ENCODE measurements around the gene BTBD1.
A peak's percentile ranks its signal among the peaks of the same experiment; 100 is the strongest.

The BTBD1 gene

GRCh38 chr15:83064859-83065258 is 2.2 kb downstream of the BTBD1 start:
- Histone ChIP-seq H3K4me3 (ENCODE audit: low read depth, low read length) (no peak overlapping the region), H2BK5ac (ENCODE audit: low read depth, low read length, poor library complexity) (no peak overlapping the region), H3K9ac (ENCODE audit: low read length) (no peak overlapping the region), H2AK5ac (ENCODE audit: low read length) (no peak overlapping the region), H3K4me1 (ENCODE audit: control insufficient read depth in 1 of 2, insufficient read depth in 2 of 2, low read length in 2 of 2) (peaks cover 3 to 8% of the 10 kb centered on the region in 2 experiments), H4K12ac (ENCODE audit: low read depth, low read length) (no peak overlapping the region), H4K8ac (ENCODE audit: low read depth, low read length) (no peak overlapping the region), H3K14ac (ENCODE audit: low read length) (no peak overlapping the region), H2BK12ac (ENCODE audit: low read length) (no peak overlapping the region), H2BK120ac (ENCODE audit: insufficient read depth, low read length, poor library complexity) (no peak overlapping the region), H3K4ac (ENCODE audit: low read depth, low read length) (no peak overlapping the region), H3K36me3 (ENCODE audit: control insufficient read depth in 1 of 2, insufficient read depth in 2 of 2, low read length in 2 of 2) (peaks cover 0 to 2% of the 10 kb centered on the region in 2 experiments), H3K18ac (ENCODE audit: low read length) (no peak overlapping the region), H3K23ac (ENCODE audit: low read length) (no peak overlapping the region), H2AFZ (ENCODE audit: insufficient read depth, low read length, poor library complexity) (no peak overlapping the region), H3K79me2 (ENCODE audit: control insufficient read depth, insufficient read depth, low read length, poor library complexity) (peaks cover 9% of the 10 kb centered on the region), H3K79me1 (ENCODE audit: low read length) (peaks cover 12% of the 10 kb centered on the region), H3K9me3 (ENCODE audit: insufficient read depth, low read depth, low read length) (no peaks in the 10 kb centered on the region), H3K27me3 (ENCODE audit: insufficient read depth, low read length) (no peaks in the 10 kb centered on the region), H3K27ac (ENCODE audit: low read depth, low read length) (no peak overlapping the region), H3K4me2 (ENCODE audit: low read length) (no peak overlapping the region), H4K91ac (ENCODE audit: low read depth, low read length) (no peak overlapping the region)
- DNase-seq, result peak in 1 of 2 donors; percentile 28
- no CpG with 5 or more reads among the region's 4 CpGs for WGBS (ENCODE audit: extremely low coverage, insufficient coverage, insufficient read length)

GRCh38 chr15:83063551-83063950 is 3.5 kb downstream of the BTBD1 start:
- Histone ChIP-seq H3K9ac (ENCODE audit: low read length) (no peak overlapping the region), H3K4me3 (ENCODE audit: low read depth, low read length) (no peak overlapping the region), H3K4me2 (ENCODE audit: low read length) (no peak overlapping the region), H3K79me1 (ENCODE audit: low read length) (peaks cover 12% of the 10 kb centered on the region), H4K8ac (ENCODE audit: low read depth, low read length) (no peak overlapping the region), H2BK5ac (ENCODE audit: low read depth, low read length, poor library complexity) (no peak overlapping the region), H4K12ac (ENCODE audit: low read depth, low read length) (no peak overlapping the region), H3K4me1 (ENCODE audit: control insufficient read depth in 1 of 2, insufficient read depth in 2 of 2, low read length in 2 of 2) (peaks cover 3 to 8% of the 10 kb centered on the region in 2 experiments), H2BK120ac (ENCODE audit: insufficient read depth, low read length, poor library complexity) (no peak overlapping the region), H4K91ac (ENCODE audit: low read depth, low read length) (no peak overlapping the region), H3K4ac (ENCODE audit: low read depth, low read length) (no peak overlapping the region), H3K36me3 (ENCODE audit: control insufficient read depth in 1 of 2, insufficient read depth in 2 of 2, low read length in 2 of 2) (peaks cover 0 to 2% of the 10 kb centered on the region in 2 experiments), H3K27me3 (ENCODE audit: insufficient read depth, low read length) (no peaks in the 10 kb centered on the region), H2BK12ac (ENCODE audit: low read length) (no peak overlapping the region), H3K79me2 (ENCODE audit: control insufficient read depth, insufficient read depth, low read length, poor library complexity) (peaks cover 9% of the 10 kb centered on the region), H3K14ac (ENCODE audit: low read length) (no peak overlapping the region), H3K18ac (ENCODE audit: low read length) (no peak overlapping the region), H2AK5ac (ENCODE audit: low read length) (no peak overlapping the region), H3K23ac (ENCODE audit: low read length) (no peak overlapping the region), H3K27ac (ENCODE audit: low read depth, low read length) (no peak overlapping the region), H3K9me3 (ENCODE audit: insufficient read depth, low read depth, low read length) (no peaks in the 10 kb centered on the region), H2AFZ (ENCODE audit: insufficient read depth, low read length, poor library complexity) (no peak overlapping the region)
- DNase-seq, result no peak
- WGBS (ENCODE audit: extremely low coverage, insufficient coverage, insufficient read length), result no CpG with 5 or more reads among the region's 4 CpGs

- H3K4ac ChIP-seq (ENCODE audit: low read depth, low read length), result no peak overlapping the region
- H3K18ac ChIP-seq (ENCODE audit: low read length), result no peak overlapping the region
- H2AFZ ChIP-seq (ENCODE audit: insufficient read depth, low read length, poor library complexity), result no peak overlapping the region
- H3K36me3 ChIP-seq (ENCODE audit: control insufficient read depth in 1 of 2, insufficient read depth in 2 of 2, low read length in 2 of 2), result peaks cover 0 to 2% of the 10 kb centered on the region in 2 experiments
- H4K91ac ChIP-seq (ENCODE audit: low read depth, low read length), result no peak overlapping the region
- peak in 1 of 2 donors; percentile 14 for DNase-seq
- no peak overlapping the region for H3K27ac ChIP-seq (ENCODE audit: low read depth, low read length)
- H2AK5ac ChIP-seq (ENCODE audit: low read length), result no peak overlapping the region
- no peak overlapping the region for H3K14ac ChIP-seq (ENCODE audit: low read length)
- no CpG with 5 or more reads among the region's 3 CpGs for WGBS (ENCODE audit: extremely low coverage, insufficient coverage, insufficient read length)
- no peaks in the 10 kb centered on the region for H3K27me3 ChIP-seq (ENCODE audit: insufficient read depth, low read length)
- H3K4me1 ChIP-seq (ENCODE audit: control insufficient read depth in 1 of 2, insufficient read depth in 2 of 2, low read length in 2 of 2), result peaks cover 3 to 8% of the 10 kb centered on the region in 2 experiments
- H3K9ac ChIP-seq (ENCODE audit: low read length), result no peak overlapping the region
- H3K9me3 ChIP-seq (ENCODE audit: insufficient read depth, low read depth, low read length), result no peaks in the 10 kb centered on the region
- H3K23ac ChIP-seq (ENCODE audit: low read length), result no peak overlapping the region
- no peak overlapping the region for H2BK120ac ChIP-seq (ENCODE audit: insufficient read depth, low read length, poor library complexity)
- peaks cover 9% of the 10 kb centered on the region for H3K79me2 ChIP-seq (ENCODE audit: control insufficient read depth, insufficient read depth, low read length, poor library complexity)
- no peak overlapping the region for H4K12ac ChIP-seq (ENCODE audit: low read depth, low read length)
- no peak overlapping the region for H2BK5ac ChIP-seq (ENCODE audit: low read depth, low read length, poor library complexity)
- no peak overlapping the region for H3K4me2 ChIP-seq (ENCODE audit: low read length)
- no peak overlapping the region for H4K8ac ChIP-seq (ENCODE audit: low read depth, low read length)
- H3K4me3 ChIP-seq (ENCODE audit: low read depth, low read length), result no peak overlapping the region
- H2BK12ac ChIP-seq (ENCODE audit: low read length), result no peak overlapping the region
- H3K79me1 ChIP-seq (ENCODE audit: low read length), result peaks cover 12% of the 10 kb centered on the region
These were observed 4.3 kb downstream of the BTBD1 start for GRCh38 chr15:83062768-83063180.

GRCh38 chr15:83061680-83062079 is 5.4 kb downstream of the BTBD1 start:
- Histone ChIP-seq H4K8ac (ENCODE audit: low read depth, low read length) (no peak overlapping the region), H3K9me3 (ENCODE audit: insufficient read depth, low read depth, low read length) (no peaks in the 10 kb centered on the region), H3K27me3 (ENCODE audit: insufficient read depth, low read length) (no peaks in the 10 kb centered on the region), H3K4me3 (ENCODE audit: low read depth, low read length) (no peak overlapping the region), H3K4me1 (ENCODE audit: control insufficient read depth in 1 of 2, insufficient read depth in 2 of 2, low read length in 2 of 2) (peaks cover 0 to 4% of the 10 kb centered on the region in 2 experiments), H3K18ac (ENCODE audit: low read length) (peak overlapping the region; percentile 7), H4K91ac (ENCODE audit: low read depth, low read length) (no peak overlapping the region), H3K23ac (ENCODE audit: low read length) (no peak overlapping the region), H3K79me1 (ENCODE audit: low read length) (peaks cover 4% of the 10 kb centered on the region), H3K4me2 (ENCODE audit: low read length) (no peak overlapping the region), H3K79me2 (ENCODE audit: control insufficient read depth, insufficient read depth, low read length, poor library complexity) (peaks cover 6% of the 10 kb centered on the region), H3K27ac (ENCODE audit: low read depth, low read length) (no peak overlapping the region), H2BK5ac (ENCODE audit: low read depth, low read length, poor library complexity) (no peak overlapping the region), H2BK12ac (ENCODE audit: low read length) (no peak overlapping the region), H4K12ac (ENCODE audit: low read depth, low read length) (no peak overlapping the region), H2AFZ (ENCODE audit: insufficient read depth, low read length, poor library complexity) (no peak overlapping the region), H3K36me3 (ENCODE audit: control insufficient read depth in 1 of 2, insufficient read depth in 2 of 2, low read length in 2 of 2) (peaks cover 0 to 2% of the 10 kb centered on the region in 2 experiments), H3K14ac (ENCODE audit: low read length) (no peak overlapping the region), H2BK120ac (ENCODE audit: insufficient read depth, low read length, poor library complexity) (no peak overlapping the region), H2AK5ac (ENCODE audit: low read length) (no peak overlapping the region), H3K4ac (ENCODE audit: low read depth, low read length) (peak overlapping the region; percentile 34), H3K9ac (ENCODE audit: low read length) (no peak overlapping the region)
- DNase-seq, result peak; percentile 32 to 75
- no CpG with 5 or more reads among the region's 2 CpGs for WGBS (ENCODE audit: extremely low coverage, insufficient coverage, insufficient read length)

Data from trophoblast cell (in vitro differentiated cells and primary cell).